Gastrocnemius medialis (tissue), 4 donors: ENCODE measurements around the gene MKNK2.

ENCODE experiments used
- CTCF ChIP-seq, 5 experiments: fragments of 450-650 bp in 3 of 5; fragments of 200-600 bp in 2 of 5; sonication (generic) in 2 of 5; IDR thresholded peaks in 4 of 5; conservative IDR thresholded peaks in 1 of 5; 1 replicate in 4 of 5; 2 replicates in 1 of 5; pipeline ENCODE4 v1.5.1; 2016 to 2019; ENCODE audit warnings: antibody characterized with exemption in 5 of 5, mild to moderate bottlenecking in 3 of 5, moderate library complexity in 3 of 5
- POLR2A ChIP-seq, 2 donors: fragments of 450-650 bp; IDR thresholded peaks; one replicate each; pipeline ENCODE4 v1.6.1; 2017; ENCODE audit warnings: antibody characterized with exemption in 2 of 2, mild to moderate bottlenecking in 2 of 2, moderate library complexity in 2 of 2

GRCh38 chr19:2084993-2085720, 34.1 kb upstream of the MKNK2 start:
- TF ChIP-seq CTCF (IDR thresholded peaks at IDR 0.05 in 4 of 5, conservative IDR thresholded peaks at IDR 0.05 in 1 of 5) (no peak), POLR2A (IDR thresholded peaks at IDR 0.05) (no peak)
